ENCODE measurements around the gene CFAP65.

The CFAP65 gene

GRCh38 chr2:218990612-218991011 lies 50.7 kb downstream of the CFAP65 start:
- DNase-seq (ENCODE audit: low read depth, low spot score): no peak

DNA sequence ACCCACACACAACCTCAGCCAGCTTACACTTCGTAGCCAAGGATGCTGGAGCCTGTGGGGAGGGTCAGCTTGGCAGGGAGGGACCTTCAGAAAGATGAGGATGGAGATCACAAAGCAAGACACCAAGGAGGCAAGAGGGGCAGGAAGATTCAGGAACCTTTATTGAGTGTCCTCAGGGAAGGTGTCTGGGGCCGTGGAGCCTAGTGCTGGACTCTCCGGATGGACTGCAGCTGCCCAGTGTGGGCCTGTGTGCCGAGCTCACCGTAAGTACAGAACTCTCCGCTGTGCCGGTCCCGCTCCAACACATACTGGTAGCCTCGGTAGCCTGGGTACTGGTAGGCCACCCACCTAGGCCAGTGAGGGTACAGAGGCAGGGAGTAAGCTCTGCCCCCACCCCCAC lies 51.3 kb downstream of the CFAP65 start:
- no peak for DNase-seq (ENCODE audit: low read depth, low spot score)

GRCh38 chr2:218988650-218989049 lies 52.7 kb downstream of the CFAP65 start:
- DNase-seq (ENCODE audit: low read depth, low spot score): no peak

GRCh38 chr2:218988164-218988563 lies 53.2 kb downstream of the CFAP65 start:
- DNase-seq (ENCODE audit: low read depth, low spot score): no peak

DNA sequence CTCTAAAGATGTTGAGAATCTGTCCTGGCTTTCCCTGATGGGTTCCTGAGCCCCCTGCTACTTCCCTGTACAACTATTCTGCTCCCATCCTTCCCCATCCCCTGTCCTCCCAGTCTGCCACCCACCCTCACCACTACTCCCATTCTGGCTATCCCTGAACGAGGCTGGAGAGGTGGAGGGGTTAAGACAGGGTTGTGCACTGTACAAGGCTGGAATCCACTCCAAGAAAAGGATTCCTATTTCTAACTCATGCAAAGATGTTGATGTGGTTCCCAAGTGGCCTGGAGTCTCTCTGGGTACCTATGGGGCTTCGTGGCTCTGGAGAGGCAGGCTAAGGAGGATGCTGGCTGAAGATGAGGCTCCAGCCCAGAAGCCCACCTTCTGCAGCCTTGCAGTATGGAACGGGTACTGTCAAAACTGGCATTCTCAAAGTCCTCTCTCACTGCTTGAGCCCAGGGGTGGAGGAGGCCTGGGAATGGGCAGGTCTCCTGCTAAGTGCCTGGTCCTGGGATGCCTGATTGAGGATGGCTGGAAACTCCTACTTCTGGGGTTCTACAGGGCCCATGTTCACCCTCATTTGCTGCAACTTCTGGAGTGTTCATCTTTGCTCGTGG lies 55.1 kb downstream of the CFAP65 start:
- DNase-seq (ENCODE audit: low read depth, low spot score): no peak

GRCh38 chr2:218985325-218986091 lies 55.8 kb downstream of the CFAP65 start:
- DNase-seq (ENCODE audit: low read depth, low spot score): no peak

- no peak for DNase-seq (ENCODE audit: low read depth, low spot score)
Measured at GRCh38 chr2:218985021-218985324, 56.3 kb downstream of the CFAP65 start, which contains the start of gene FEV. Gene FEV, minus strand, starts transcription at chr2:218985184. Its CDS starts 109 bp downstream, at chr2:218985075.

GRCh38 chr2:218984239-218985020 lies 56.9 kb downstream of the CFAP65 start:
- DNase-seq (ENCODE audit: low read depth, low spot score): no peak

- no peak for DNase-seq (ENCODE audit: low read depth, low spot score)
Measured at GRCh38 chr2:218983934-218984238, 57.4 kb downstream of the CFAP65 start.

GRCh38 chr2:218983263-218983933 lies 57.9 kb downstream of the CFAP65 start:
- DNase-seq (ENCODE audit: low read depth, low spot score): no peak

GRCh38 chr2:218982586-218983262 lies 58.6 kb downstream of the CFAP65 start:
- no peak for DNase-seq (ENCODE audit: low read depth, low spot score)

- peak; percentile 43 for DNase-seq (ENCODE audit: low read depth, low spot score)
Measured at GRCh38 chr2:218981881-218982585, 59.3 kb downstream of the CFAP65 start.

GRCh38 chr2:218981390-218981880 lies 59.9 kb downstream of the CFAP65 start:
- DNase-seq (ENCODE audit: low read depth, low spot score): no peak

DNA sequence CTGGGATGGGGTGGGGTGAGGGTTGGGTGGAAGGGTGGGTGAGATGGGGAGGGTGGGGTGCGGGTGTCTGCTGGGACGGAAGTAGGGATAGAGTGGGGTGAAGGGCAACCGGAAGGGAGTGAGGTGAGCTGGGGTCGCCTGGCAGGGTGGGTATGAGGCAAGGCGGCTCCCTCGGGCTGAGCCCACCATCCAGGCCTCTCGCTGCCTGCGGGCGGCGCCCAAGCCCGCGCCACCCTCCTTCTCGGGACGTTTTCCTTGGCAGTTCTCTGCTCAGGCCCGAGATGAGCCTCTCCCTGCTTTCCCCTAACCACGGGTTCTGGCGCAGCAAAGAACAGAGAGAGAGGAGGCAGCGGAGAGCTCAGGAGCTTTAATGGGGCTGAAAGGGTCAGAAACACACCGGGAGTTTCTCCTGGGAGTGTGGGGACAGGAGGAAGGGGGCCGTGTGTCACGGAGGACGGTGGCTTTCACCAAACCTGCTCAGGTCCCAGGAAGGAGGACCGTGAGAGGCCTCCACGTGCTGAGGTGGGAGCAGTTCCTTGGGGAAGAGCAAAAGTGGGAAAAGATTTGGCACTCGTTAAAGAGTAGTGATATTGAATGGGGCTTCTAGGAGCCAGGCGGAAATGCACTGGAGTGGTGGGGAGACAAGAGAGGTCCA lies 60.5 kb downstream of the CFAP65 start:
- DNase-seq (ENCODE audit: low read depth, low spot score): no peak

DNA sequence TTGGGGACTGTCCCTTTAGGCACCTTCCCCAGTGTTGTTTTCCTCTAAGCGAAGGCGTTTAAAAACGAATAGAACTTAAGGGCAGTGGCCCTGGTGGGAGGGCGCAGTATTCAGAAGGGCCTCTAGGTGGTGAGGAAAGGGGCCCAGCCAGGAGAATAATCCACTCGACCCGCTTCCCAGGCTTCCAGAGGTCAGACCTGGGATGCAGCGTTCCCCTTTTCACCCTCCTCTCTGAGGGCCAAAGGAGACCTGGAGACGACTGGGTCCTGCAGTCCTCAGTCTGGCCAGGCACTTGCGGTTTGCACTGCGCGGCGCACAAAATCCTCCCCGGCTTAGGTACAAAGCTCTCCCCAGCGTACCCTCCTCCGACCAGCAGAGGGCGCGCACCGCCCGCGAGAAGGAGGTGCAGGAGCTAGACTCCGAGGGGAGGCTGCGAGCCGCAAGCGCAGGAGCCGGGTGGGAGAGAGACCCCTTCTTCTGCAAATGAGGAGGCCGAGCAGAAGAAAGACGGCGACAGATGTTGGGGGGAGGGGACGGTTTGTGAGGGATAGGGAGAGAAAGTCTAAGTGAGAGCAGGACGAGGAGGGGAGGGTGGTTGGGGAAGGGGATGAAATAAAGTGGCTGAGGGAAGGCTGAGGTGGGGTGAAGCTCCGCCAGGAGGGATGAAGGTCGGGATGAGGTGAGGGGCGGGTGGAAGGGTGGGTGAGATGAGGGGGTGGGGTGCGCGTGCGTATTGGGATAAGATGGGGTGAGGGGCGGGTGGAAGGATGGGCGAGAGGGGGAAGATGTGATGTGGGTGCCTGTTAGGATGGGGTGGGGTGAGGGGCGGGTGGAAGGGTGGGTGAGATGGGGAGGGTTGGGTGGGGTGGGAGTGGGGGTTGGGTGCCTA lies 61.2 kb downstream of the CFAP65 start:
- DNase-seq (ENCODE audit: low read depth, low spot score): peak; percentile 90

DNA sequence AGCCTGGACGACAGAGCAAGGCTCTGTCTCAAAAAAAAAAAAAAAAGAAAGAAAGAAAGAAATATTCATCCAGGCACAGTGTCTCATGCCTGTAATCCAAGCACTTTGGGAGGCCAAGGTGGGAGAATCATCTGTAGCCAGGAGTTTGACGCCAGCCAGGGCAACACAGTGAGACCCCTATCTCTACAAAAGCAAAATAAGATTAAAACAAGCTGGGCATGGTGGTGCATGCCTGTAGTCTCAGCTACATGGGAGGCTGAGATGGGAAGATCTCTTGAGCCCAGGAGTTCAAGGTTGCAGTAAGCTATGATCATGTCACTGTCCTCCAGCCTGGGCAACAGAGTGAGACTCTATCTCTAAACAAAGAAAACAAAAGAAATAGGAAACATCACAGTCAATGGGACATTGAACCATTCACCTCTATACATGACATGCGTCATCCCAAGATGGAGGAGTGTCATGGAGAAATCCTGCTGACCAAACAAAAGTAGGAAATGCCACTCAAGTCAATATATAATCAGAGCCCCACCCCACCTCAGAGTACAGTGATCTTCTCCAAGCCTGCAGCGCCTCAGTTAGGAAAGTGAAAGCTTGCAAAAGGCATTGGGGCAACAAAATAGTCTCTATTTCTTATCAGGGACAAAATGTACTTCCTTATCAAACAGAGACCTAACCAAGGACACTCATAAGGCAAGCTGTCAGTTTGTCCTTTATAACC lies 66.1 kb downstream of the CFAP65 start:
- no peak for DNase-seq (ENCODE audit: low read depth, low spot score)

- DNase-seq (ENCODE audit: low read depth, low spot score): no peak
Measured at GRCh38 chr2:218970894-218971293, 70.4 kb downstream of the CFAP65 start.

- DNase-seq (ENCODE audit: low read depth, low spot score): no peak
Measured at GRCh38 chr2:218964041-218964771, 77.1 kb downstream of the CFAP65 start.
